ENCODE results near the gene FOXP1. TPM values are rescaled to one million over a fixed set of nuclear protein-coding genes. Genes with fewer than 3 reads are reported as not detected.

FOXP1 gene
- total and polyA plus RNA-seq, 9 of the 15 experiments (the other 6 are each of a cell fraction or from before 2014, with no cell fraction given) = 7.7 to 34.5 (median 13.7) TPM

DNA sequence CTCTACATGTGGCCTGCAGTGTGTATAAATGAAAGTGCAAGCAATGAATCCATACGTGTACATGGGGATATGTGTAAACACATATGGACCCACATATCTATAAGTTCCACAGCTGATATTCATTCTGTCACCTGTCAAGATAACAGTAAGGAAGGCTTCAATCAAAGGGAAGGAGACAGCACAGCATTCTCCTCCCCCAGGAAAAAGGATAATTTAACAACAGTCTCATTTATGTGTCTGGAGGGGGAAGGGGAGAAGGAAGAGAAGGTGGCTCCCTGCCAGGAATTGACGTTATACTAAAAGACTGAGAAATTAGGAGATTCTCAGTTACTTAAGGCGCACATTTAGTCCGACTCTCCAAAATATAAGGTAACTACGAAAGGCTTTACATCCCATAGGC lies 345.9 kb downstream of the FOXP1 start:
- Histone ChIP-seq H3K9ac (ENCODE audit: insufficient read depth in 1 of 2, low read depth in 2 of 2, low read length in 2 of 2) (no peak overlapping the region), H3K4me3 (no peak overlapping the region), H3K4me2 (ENCODE audit: insufficient read depth, low read length) (0 out of 2 replicates have a peak overlapping the region, but pooled peaks have one; percentile 5), H3K4me1 (replicated peaks in 1 of 2; ENCODE audit: control insufficient read depth in 2 of 2, insufficient read depth in 2 of 2, low read length in 2 of 2) (peaks cover under 1 to 14% of the 10 kb centered on the region in 2 experiments; a peak in 4 of 5 replicates), H3K36me3 (ENCODE audit: control insufficient read depth, insufficient read depth, low read length) (no peaks in the 10 kb centered on the region), H3K79me2 (ENCODE audit: control insufficient read depth, insufficient read depth, low read length) (no peaks in the 10 kb centered on the region), H3K9me1 (ENCODE audit: control insufficient read depth, insufficient read depth, low read length) (no peaks in the 10 kb centered on the region), H4K20me1 (replicated peaks; ENCODE audit: control insufficient read depth, insufficient read depth, low read length) (no peaks in the 10 kb centered on the region), H3K9me3 (replicated peaks; ENCODE audit: control insufficient read depth, insufficient read depth, low read depth, low read length) (no peaks in the 10 kb centered on the region), H2AFZ (ENCODE audit: low read depth, low read length) (no peak overlapping the region; the same call in 1 of the 2 replicates), H3K27ac (ENCODE audit: extremely low read depth, low read depth, low read length) (no peak overlapping the region), H3K27me3 (ENCODE audit: control insufficient read depth in 2 of 2, insufficient read depth in 2 of 2, low read length in 2 of 2) (no peaks in the 10 kb centered on the region)
- CTCF ChIA-PET (ENCODE audit: low intra/inter-chr PET ratio) = no interaction called here
- peak; percentile 55 for ATAC-seq
- no peak for FAIRE-seq
- POLR2A ChIA-PET = interaction anchor here (0.7 kb wide), 1 partner anchor 13 kb away, joined by 3 read pairs; no protein-coding TSS in a partner anchor
- no TSS peak for BruUV-seq (replicated peaks)
- peak in 1 of 4 experiments; percentile 59 for DNase-seq (ENCODE audit: extremely low read depth in 1 of 4, low spot score in 3 of 4)
- intact Hi-C loops (cut with micrococcal nuclease) (no loop called here), in situ Hi-C loops (cut with MboI) (no loop called here)
- whole genome bisulfite sequencing (ENCODE audit: insufficient coverage, low coverage, missing lambda C conversion rate) = 45% methylated on average over 4 of the region's 5 CpGs
- TF ChIP-seq ZSCAN32 (CRISPR knock-in tag; IDR thresholded peaks at IDR 0.05) (no peak), CBFA2T3 (IDR thresholded peaks at IDR 0.05) (peak; percentile 69), POLR2B (IDR thresholded peaks at IDR 0.05; ENCODE audit: low read depth, partially characterized antibody) (no peak), RUNX1 (IDR thresholded peaks at IDR 0.05; ENCODE audit: low read depth) (no peak), ZNF146 (CRISPR knock-in tag; IDR thresholded peaks at IDR 0.05; ENCODE audit: unreplicated experiment) (no peak), SMC3 (conservative IDR thresholded peaks at IDR 0.05; ENCODE audit: insufficient read depth, low read depth, low read length) (no peak), NFIC (IDR thresholded peaks at IDR 0.05) (peak; percentile 84), CCNT2 (IDR thresholded peaks at IDR 0.05; ENCODE audit: borderline replicate concordance, extremely low read depth, insufficient read length, low read depth, low read length) (no peak), ZNF644 (tag; IDR thresholded peaks at IDR 0.05; ENCODE audit: low read depth) (no peak), GABPB2 (CRISPR knock-in tag; conservative IDR thresholded peaks at IDR 0.05) (no peak), KLF16 (IDR thresholded peaks at IDR 0.05) (no peak), SAFB (IDR thresholded peaks at IDR 0.05; ENCODE audit: borderline replicate concordance, low read depth, low read length) (no peak), PYGO2 (tag; IDR thresholded peaks at IDR 0.05) (no peak), ZNF23 (CRISPR knock-in tag; IDR thresholded peaks at IDR 0.05) (no peak), CBFA2T2 (conservative IDR thresholded peaks at IDR 0.05) (peak; percentile 50), ZNF77 (CRISPR knock-in tag; IDR thresholded peaks at IDR 0.05) (no peak)
- TF ChIP-seq, protein P1, sequence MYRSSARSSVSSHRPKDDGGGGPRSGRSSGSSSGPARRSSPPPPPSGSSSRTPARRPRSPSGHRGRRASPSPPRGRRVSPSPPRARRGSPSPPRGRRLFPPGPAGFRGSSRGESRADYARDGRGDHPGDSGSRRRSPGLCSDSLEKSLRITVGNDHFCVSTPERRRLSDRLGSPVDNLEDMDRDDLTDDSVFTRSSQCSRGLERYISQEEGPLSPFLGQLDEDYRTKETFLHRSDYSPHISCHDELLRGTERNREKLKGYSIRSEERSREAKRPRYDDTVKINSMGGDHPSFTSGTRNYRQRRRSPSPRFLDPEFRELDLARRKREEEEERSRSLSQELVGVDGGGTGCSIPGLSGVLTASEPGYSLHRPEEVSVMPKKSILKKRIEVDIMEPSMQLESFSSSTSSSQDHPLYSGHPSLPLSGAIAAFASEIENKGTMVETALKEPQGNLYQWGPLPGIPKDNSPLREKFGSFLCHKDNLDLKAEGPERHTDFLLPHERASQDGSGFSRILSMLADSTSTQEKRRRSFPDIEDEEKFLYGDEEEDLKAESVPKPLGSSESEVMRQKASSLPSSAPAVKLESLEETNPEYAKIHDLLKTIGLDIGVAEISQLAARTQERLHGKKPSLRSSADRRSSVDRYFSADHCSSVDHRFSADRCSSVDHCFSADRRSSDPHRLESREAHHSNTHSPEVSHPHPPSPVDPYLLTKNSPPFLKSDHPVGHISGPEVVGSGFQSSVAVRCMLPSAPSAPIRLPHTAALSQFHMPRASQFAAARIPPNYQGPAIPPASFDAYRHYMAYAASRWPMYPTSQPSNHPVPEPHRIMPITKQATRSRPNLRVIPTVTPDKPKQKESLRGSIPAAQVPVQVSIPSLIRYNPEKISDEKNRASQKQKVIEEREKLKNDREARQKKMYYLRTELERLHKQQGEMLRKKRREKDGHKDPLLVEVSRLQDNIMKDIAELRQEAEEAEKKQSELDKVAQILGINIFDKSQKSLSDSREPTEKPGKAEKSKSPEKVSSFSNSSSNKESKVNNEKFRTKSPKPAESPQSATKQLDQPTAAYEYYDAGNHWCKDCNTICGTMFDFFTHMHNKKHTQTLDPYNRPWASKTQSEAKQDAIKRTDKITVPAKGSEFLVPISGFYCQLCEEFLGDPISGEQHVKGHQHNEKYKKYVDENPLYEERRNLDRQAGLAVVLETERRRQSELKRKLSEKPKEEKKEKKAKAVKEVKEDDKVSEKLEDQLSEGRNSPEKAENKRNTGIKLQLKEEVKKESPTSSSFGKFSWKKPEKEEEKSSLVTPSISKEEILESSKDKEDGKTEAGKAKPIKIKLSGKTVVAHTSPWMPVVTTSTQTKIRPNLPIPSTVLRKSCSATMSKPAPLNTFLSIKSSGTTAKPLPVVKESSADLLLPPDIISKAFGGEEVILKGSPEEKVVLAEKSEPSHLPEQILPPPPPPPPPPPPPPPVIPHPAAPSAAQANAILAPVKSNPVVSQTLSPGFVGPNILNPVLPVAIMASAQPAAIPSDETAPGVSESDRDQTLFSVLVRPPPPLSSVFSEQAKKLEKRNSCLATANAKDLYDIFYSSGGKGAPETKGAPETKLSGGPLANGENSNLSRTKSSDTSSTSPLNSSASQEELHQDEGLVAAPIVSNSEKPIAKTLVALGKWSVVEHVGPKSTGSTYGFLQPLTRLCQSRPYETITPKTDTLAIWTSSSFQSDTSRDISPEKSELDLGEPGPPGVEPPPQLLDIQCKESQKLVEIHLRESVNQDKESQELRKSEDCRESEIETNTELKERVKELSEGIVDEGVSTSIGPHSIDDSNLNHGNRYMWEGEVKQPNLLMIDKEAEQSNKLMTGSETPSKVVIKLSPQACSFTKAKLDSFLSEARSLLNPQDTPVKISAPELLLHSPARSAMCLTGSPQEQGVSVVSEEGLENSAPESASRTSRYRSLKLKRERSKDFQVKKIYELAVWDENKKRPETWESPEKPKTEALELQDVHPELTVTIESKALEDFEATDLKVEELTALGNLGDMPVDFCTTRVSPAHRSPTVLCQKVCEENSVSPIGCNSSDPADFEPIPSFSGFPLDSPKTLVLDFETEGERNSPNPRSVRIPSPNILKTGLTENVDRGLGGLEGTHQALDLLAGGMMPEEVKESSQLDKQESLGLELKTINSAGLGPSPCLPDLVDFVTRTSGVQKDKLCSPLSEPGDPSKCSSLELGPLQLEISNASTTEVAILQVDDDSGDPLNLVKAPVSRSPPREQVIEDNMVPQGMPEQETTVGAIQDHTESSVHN (IDR thresholded peaks at IDR 0.05; ENCODE audit: borderline replicate concordance in 1 of 2, low read depth in 1 of 2) = no peak
